Measurements from ENCODE around the gene SRBD1. TPM values are rescaled to one million over a fixed set of nuclear protein-coding genes. Genes with fewer than 3 reads are reported as not detected.

The SRBD1 gene
- total RNA-seq, 1 experiment from 2014 or later: 20.6 TPM

DNA sequence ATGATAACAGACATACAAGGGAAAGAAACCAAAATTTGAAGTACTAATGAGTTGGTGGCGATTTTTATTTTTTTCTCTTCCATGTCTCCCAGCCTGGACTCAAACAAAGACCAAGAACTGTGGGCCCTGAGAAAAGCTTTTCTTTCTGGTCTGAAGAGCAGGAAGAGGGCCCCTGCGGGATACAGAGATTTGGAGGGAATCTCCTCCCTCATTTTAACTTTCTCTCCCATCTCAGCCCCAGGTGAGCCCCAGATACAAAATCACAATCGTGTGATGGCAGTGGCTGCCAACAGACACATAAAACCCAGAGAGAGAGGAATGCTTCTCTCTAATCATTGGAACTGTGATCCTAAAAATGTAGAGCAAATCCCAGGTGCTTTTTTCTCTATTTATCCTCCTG lies 20.9 kb upstream of the SRBD1 start:
- no peak overlapping the region for H3K4me3 ChIP-seq (replicated peaks in 1 of 2; ENCODE audit: low read depth in 1 of 2, low read length in 2 of 2)
- intact Hi-C loops (cut with micrococcal nuclease): no loop called here
- no peak overlapping the region for H3K4me2 ChIP-seq (ENCODE audit: low read length)
- H3K9ac ChIP-seq (ENCODE audit: low read length): no peak overlapping the region
- no peaks in the 10 kb centered on the region for H4K20me1 ChIP-seq (ENCODE audit: insufficient read depth)
- no peak for TF ChIP-seq JUND (IDR thresholded peaks at IDR 0.05)
- TF ChIP-seq, protein P1, sequence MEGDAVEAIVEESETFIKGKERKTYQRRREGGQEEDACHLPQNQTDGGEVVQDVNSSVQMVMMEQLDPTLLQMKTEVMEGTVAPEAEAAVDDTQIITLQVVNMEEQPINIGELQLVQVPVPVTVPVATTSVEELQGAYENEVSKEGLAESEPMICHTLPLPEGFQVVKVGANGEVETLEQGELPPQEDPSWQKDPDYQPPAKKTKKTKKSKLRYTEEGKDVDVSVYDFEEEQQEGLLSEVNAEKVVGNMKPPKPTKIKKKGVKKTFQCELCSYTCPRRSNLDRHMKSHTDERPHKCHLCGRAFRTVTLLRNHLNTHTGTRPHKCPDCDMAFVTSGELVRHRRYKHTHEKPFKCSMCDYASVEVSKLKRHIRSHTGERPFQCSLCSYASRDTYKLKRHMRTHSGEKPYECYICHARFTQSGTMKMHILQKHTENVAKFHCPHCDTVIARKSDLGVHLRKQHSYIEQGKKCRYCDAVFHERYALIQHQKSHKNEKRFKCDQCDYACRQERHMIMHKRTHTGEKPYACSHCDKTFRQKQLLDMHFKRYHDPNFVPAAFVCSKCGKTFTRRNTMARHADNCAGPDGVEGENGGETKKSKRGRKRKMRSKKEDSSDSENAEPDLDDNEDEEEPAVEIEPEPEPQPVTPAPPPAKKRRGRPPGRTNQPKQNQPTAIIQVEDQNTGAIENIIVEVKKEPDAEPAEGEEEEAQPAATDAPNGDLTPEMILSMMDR (IDR thresholded peaks at IDR 0.05 in 2 of 3, conservative IDR thresholded peaks at IDR 0.05 in 1 of 3; ENCODE audit: borderline replicate concordance in 1 of 3, insufficient read depth in 1 of 3, low read depth in 2 of 3, low read length in 2 of 3): no peak
- H3K9me3 ChIP-seq (ENCODE audit: control insufficient read depth in 1 of 2, insufficient read depth in 1 of 2, low read depth in 1 of 2, low read length in 2 of 2): no peaks in the 10 kb centered on the region
- H3K4me1 ChIP-seq (ENCODE audit: control insufficient read depth in 1 of 2, insufficient read depth in 2 of 2, low read length in 2 of 2): no peaks in the 10 kb centered on the region
- no peaks in the 10 kb centered on the region for H3K9me2 ChIP-seq (ENCODE audit: insufficient read depth)
- no peak overlapping the region for H2AFZ ChIP-seq (ENCODE audit: low read depth, low read length, poor library complexity, severe bottlenecking)
- ChIA-PET POLR2A (no interaction called here), RAD21 (ENCODE audit: low non-redundant PET in 1 of 2, low total read pairs in 2 of 2, uncharacterized antibody in 2 of 2, unreplicated experiment in 2 of 2) (no interaction called here), CTCF (no interaction called here)
- BruUV-seq (replicated peaks): no TSS peak
- no peak for ATAC-seq
- no peaks in the 10 kb centered on the region for H3K36me3 ChIP-seq (ENCODE audit: control insufficient read depth in 1 of 2, insufficient read depth in 2 of 2, low read length in 2 of 2)
- H3K27me3 ChIP-seq (ENCODE audit: insufficient read depth, low read length): no peaks in the 10 kb centered on the region
- H3K27ac ChIP-seq (ENCODE audit: low read depth, low read length): no peak overlapping the region
- no peak for DNase-seq (ENCODE audit: low read depth, low spot score)
- no peaks in the 10 kb centered on the region for H3K79me2 ChIP-seq (ENCODE audit: insufficient read depth, low read length)

GRCh38 chr2:45631319-45631718 lies 20.3 kb upstream of the SRBD1 start:
- Histone ChIP-seq H3K9me3 (ENCODE audit: control insufficient read depth in 1 of 2, insufficient read depth in 1 of 2, low read depth in 1 of 2, low read length in 2 of 2) (no peaks in the 10 kb centered on the region), H3K27ac (ENCODE audit: low read depth, low read length) (no peak overlapping the region), H3K4me3 (replicated peaks in 1 of 2; ENCODE audit: low read depth in 1 of 2, low read length in 2 of 2) (no peak overlapping the region), H3K36me3 (ENCODE audit: control insufficient read depth in 1 of 2, insufficient read depth in 2 of 2, low read length in 2 of 2) (no peaks in the 10 kb centered on the region), H3K9ac (ENCODE audit: low read length) (no peak overlapping the region), H3K79me2 (ENCODE audit: insufficient read depth, low read length) (no peaks in the 10 kb centered on the region), H3K9me2 (ENCODE audit: insufficient read depth) (no peaks in the 10 kb centered on the region), H3K4me1 (ENCODE audit: control insufficient read depth in 1 of 2, insufficient read depth in 2 of 2, low read length in 2 of 2) (no peaks in the 10 kb centered on the region), H4K20me1 (ENCODE audit: insufficient read depth) (no peaks in the 10 kb centered on the region), H3K27me3 (ENCODE audit: insufficient read depth, low read length) (no peaks in the 10 kb centered on the region), H3K4me2 (ENCODE audit: low read length) (no peak overlapping the region), H2AFZ (ENCODE audit: low read depth, low read length, poor library complexity, severe bottlenecking) (no peak overlapping the region)
- DNase-seq (ENCODE audit: low read depth, low spot score) (no peak), ATAC-seq (no peak)
- RAD21 ChIA-PET (ENCODE audit: low non-redundant PET in 1 of 2, low total read pairs in 2 of 2, uncharacterized antibody in 2 of 2, unreplicated experiment in 2 of 2): interaction anchor here in 1 of 2 experiments (0.6 kb wide), 1 partner anchor 8 kb away, joined by 5 read pairs; no protein-coding TSS in a partner anchor
- CTCF ChIA-PET: no interaction called here
- no peak for TF ChIP-seq ZNF274 (IDR thresholded peaks at IDR 0.05; ENCODE audit: low read depth, low read length)
- TF ChIP-seq JUND (IDR thresholded peaks at IDR 0.05): no peak
- TF ChIP-seq, protein P2, sequence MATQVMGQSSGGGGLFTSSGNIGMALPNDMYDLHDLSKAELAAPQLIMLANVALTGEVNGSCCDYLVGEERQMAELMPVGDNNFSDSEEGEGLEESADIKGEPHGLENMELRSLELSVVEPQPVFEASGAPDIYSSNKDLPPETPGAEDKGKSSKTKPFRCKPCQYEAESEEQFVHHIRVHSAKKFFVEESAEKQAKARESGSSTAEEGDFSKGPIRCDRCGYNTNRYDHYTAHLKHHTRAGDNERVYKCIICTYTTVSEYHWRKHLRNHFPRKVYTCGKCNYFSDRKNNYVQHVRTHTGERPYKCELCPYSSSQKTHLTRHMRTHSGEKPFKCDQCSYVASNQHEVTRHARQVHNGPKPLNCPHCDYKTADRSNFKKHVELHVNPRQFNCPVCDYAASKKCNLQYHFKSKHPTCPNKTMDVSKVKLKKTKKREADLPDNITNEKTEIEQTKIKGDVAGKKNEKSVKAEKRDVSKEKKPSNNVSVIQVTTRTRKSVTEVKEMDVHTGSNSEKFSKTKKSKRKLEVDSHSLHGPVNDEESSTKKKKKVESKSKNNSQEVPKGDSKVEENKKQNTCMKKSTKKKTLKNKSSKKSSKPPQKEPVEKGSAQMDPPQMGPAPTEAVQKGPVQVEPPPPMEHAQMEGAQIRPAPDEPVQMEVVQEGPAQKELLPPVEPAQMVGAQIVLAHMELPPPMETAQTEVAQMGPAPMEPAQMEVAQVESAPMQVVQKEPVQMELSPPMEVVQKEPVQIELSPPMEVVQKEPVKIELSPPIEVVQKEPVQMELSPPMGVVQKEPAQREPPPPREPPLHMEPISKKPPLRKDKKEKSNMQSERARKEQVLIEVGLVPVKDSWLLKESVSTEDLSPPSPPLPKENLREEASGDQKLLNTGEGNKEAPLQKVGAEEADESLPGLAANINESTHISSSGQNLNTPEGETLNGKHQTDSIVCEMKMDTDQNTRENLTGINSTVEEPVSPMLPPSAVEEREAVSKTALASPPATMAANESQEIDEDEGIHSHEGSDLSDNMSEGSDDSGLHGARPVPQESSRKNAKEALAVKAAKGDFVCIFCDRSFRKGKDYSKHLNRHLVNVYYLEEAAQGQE (IDR thresholded peaks at IDR 0.05; ENCODE audit: low read depth): no peak
- BruUV-seq (replicated peaks): no TSS peak
- POLR2A ChIA-PET: no interaction called here
- intact Hi-C loops (cut with micrococcal nuclease): no loop called here

All from HCT116 (cell line).